Brain microvascular endothelial cell (primary cell): ENCODE measurements around the gene NOD2.

Experiments
- DNase-seq: peaks from one replicate; pipeline ENCODE4 v3.0.0-alpha.2; 2020
- H3K27ac ChIP-seq: fragments of 250-450 bp; sonication (Bioruptor Pico); 2 replicates; pipeline ENCODE4 v1.5.1; 2020; ENCODE audit warnings: mild to moderate bottlenecking, moderate library complexity
- H3K27me3 ChIP-seq: fragments of 250-450 bp; sonication (Bioruptor Pico); replicated peaks from 2 replicates; pipeline ENCODE4 v1.5.1; 2020; ENCODE audit warnings: mild to moderate bottlenecking
- H3K36me3 ChIP-seq: fragments of 250-450 bp; sonication (Bioruptor Pico); replicated peaks from 2 replicates; pipeline ENCODE4 v1.5.1; 2020; ENCODE audit warnings: mild to moderate bottlenecking
- H3K4me3 ChIP-seq: 2 replicates; pipeline ENCODE4 v1.5.1; 2011; ENCODE audit warnings: low read depth, mild to moderate bottlenecking, control low read depth, low read length, moderate library complexity
- CTCF ChIP-seq: IDR thresholded peaks from 2 replicates; pipeline ENCODE4 v1.5.1; 2011; ENCODE audit warnings: low read depth, mild to moderate bottlenecking, moderate library complexity, low read length, control low read depth, inconsistent platforms; ENCODE audit errors: missing control alignments
- in situ Hi-C: cut with HindIII; loops from 2 replicates; pipeline ENCODE4 v1.10.0; 2017; ENCODE audit warnings: low sequenced_read_pairs, low pct_ligation_motif_present

The NOD2 gene

GRCh38 chr16:50673496-50674275, 19.7 kb upstream of the NOD2 start:
- H3K36me3 ChIP-seq, result no peaks in the 10 kb centered on the region
- H3K4me3 ChIP-seq, result no peak overlapping the region
- no peak for DNase-seq
- no peak overlapping the region for H3K27ac ChIP-seq
- no peaks in the 10 kb centered on the region for H3K27me3 ChIP-seq
- in situ Hi-C loops, result no loop called here
- TF ChIP-seq CTCF, result no peak

- Histone ChIP-seq H3K27me3 (no peaks in the 10 kb centered on the region), H3K4me3 (no peak overlapping the region), H3K36me3 (no peaks in the 10 kb centered on the region), H3K27ac (no peak overlapping the region)
- TF ChIP-seq CTCF, result no peak
- in situ Hi-C loops, result no loop called here
- DNase-seq, result no peak
Observed at GRCh38 chr16:50674831-50675230, 18.6 kb upstream of the NOD2 start.

- no peaks in the 10 kb centered on the region for H3K36me3 ChIP-seq
- TF ChIP-seq CTCF, result no peak
- in situ Hi-C loops, result no loop called here
- H3K27ac ChIP-seq, result no peak overlapping the region
- no peak overlapping the region for H3K4me3 ChIP-seq
- no peak for DNase-seq
- no peaks in the 10 kb centered on the region for H3K27me3 ChIP-seq
Observed at GRCh38 chr16:50675686-50676610, 17.5 kb upstream of the NOD2 start.

GRCh38 chr16:50676684-50677225, 16.7 kb upstream of the NOD2 start:
- no peak for DNase-seq
- no peak overlapping the region for H3K27ac ChIP-seq
- no peaks in the 10 kb centered on the region for H3K36me3 ChIP-seq
- no peaks in the 10 kb centered on the region for H3K27me3 ChIP-seq
- in situ Hi-C loops, result no loop called here
- no peak for TF ChIP-seq CTCF
- no peak overlapping the region for H3K4me3 ChIP-seq

- Histone ChIP-seq H3K4me3 (no peak overlapping the region), H3K27ac (no peak overlapping the region), H3K27me3 (no peaks in the 10 kb centered on the region), H3K36me3 (no peaks in the 10 kb centered on the region)
- peak; percentile 55 for TF ChIP-seq CTCF
- DNase-seq, result no peak
- in situ Hi-C loops, result no loop called here
Observed at GRCh38 chr16:50677351-50677750, 16.1 kb upstream of the NOD2 start.
